Body of pancreas (tissue), 4 donors: ENCODE data around the gene LNX1.

Source experiments
- POLR2A ChIP-seq, 3 donors: fragments of 450-650 bp; IDR thresholded peaks; one replicate each; pipeline ENCODE4 v1.6.1; 2016; ENCODE audit warnings: antibody characterized with exemption in 3 of 3, mild to moderate bottlenecking in 2 of 3
- TF ChIP-seq, protein P1 (sequence below), 7 experiments: fragments of 450-650 bp in 4 of 7; fragments of 200-600 bp in 3 of 7; sonication (generic) in 3 of 7; IDR thresholded peaks; one replicate each; pipeline ENCODE4 v1.5.1; 2016 to 2019; ENCODE audit warnings: antibody characterized with exemption in 7 of 7

DNA sequence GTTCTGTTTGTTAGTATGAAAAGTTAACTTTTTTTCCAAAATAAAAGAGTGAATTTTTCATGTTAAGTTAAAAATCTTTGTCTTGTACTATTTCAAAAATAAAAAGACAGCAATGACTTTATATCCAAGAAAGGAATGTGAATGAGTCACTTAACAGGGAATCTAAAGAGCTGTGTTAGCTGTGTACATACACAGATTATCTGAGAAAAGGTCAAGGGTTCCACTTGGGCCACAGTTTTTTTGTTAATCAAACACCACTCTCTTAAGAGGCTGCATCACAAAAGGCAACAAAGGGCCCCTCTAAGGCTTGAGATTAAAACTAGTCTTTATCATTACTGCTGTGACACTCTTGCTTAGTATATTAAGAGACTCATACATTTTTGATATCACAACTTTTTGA is 131.7 kb downstream of the LNX1 start:
- TF ChIP-seq, protein P1, sequence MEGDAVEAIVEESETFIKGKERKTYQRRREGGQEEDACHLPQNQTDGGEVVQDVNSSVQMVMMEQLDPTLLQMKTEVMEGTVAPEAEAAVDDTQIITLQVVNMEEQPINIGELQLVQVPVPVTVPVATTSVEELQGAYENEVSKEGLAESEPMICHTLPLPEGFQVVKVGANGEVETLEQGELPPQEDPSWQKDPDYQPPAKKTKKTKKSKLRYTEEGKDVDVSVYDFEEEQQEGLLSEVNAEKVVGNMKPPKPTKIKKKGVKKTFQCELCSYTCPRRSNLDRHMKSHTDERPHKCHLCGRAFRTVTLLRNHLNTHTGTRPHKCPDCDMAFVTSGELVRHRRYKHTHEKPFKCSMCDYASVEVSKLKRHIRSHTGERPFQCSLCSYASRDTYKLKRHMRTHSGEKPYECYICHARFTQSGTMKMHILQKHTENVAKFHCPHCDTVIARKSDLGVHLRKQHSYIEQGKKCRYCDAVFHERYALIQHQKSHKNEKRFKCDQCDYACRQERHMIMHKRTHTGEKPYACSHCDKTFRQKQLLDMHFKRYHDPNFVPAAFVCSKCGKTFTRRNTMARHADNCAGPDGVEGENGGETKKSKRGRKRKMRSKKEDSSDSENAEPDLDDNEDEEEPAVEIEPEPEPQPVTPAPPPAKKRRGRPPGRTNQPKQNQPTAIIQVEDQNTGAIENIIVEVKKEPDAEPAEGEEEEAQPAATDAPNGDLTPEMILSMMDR (IDR thresholded peaks at IDR 0.05), result no peak
- no peak for TF ChIP-seq POLR2A (IDR thresholded peaks at IDR 0.05)
